Activated CD4-positive, alpha-beta T cell treated with anti-CD3 and anti-CD28 coated beads, Interleukin-10, Interleukin-2, amounts not matched to agents 100 ng/mL and 50 ng/mL, durations not matched to agents 16 hours and 8 hours (primary cell): ENCODE results near the gene EPHB1.
"Not testable (repeated sequence)": the region's sequence is repeated elsewhere in the genome, so short reads cannot be mapped to it uniquely, and the experiment has no call there.

Source experiments
- DNase-seq: peaks from one replicate; pipeline ENCODE4 v3.0.0-alpha.2; 2020

EPHB1 gene

DNA sequence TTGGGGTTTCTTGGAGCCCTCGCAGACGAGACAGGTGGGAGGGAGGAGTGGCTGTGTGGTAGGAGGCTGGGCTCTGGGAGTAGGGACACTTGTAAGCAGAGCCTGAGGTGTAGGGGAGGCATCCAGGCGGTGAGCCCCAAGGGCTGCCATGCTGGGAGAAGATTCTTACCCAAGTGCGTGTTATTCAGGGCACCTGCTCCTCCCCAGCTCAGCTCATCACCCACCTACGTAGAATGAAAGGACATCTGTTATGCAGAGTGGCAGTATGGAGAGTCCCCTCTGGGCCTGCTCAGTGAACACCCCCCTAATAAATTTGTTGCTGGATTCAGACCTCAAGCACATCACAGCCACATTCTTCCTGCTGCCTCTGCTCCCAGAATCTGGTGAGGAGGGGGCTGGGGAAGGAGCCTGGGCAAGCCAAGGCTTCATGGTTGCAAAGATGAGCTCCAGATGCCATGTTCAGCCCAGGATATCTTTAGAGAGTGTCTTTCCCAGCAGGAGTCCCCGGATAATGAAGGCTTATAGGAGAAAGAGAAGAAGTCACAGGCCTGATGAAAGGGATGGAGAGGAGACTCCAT, 261.8 kb downstream of the EPHB1 start:
- no peak for DNase-seq

DNA sequence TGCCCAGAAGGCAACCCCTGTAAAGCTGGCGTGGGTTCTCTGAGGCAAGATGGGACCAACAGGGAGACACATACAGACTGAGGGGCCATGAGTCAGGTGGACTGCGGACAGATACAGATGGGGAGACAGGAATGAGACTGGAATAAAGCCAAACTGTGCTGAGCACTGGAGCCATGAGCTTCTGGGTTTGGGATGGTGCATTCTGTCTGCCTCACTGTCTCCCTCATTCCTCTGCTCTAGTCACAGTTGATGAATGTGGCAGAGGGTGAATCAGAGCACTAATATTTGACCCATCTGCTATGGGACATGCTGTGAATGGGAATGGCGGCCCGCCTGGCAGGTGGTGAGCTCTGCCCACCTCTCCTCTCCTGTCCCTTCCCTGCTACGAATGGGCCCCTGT, 262.9 kb downstream of the EPHB1 start:
- no peak for DNase-seq

DNA sequence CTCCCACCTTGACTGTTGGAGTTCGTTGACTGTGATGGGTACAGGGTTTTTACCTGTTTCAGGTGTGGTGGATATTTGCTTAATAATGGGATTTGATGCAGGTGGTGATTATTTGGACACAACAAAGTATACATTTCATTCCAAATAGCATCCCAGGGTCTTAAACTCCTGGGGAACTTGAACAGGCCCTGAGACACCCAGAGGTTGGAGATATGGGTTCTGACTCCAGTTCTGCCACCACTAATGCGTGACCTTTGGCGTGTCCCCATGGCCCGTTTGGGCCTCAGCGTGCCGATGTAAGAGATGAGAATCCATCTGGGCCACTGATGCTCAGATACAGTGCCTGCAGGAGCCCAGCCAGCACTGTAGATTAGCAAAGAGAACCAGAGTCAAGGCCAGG, 264.5 kb downstream of the EPHB1 start:
- DNase-seq, result no peak

DNA sequence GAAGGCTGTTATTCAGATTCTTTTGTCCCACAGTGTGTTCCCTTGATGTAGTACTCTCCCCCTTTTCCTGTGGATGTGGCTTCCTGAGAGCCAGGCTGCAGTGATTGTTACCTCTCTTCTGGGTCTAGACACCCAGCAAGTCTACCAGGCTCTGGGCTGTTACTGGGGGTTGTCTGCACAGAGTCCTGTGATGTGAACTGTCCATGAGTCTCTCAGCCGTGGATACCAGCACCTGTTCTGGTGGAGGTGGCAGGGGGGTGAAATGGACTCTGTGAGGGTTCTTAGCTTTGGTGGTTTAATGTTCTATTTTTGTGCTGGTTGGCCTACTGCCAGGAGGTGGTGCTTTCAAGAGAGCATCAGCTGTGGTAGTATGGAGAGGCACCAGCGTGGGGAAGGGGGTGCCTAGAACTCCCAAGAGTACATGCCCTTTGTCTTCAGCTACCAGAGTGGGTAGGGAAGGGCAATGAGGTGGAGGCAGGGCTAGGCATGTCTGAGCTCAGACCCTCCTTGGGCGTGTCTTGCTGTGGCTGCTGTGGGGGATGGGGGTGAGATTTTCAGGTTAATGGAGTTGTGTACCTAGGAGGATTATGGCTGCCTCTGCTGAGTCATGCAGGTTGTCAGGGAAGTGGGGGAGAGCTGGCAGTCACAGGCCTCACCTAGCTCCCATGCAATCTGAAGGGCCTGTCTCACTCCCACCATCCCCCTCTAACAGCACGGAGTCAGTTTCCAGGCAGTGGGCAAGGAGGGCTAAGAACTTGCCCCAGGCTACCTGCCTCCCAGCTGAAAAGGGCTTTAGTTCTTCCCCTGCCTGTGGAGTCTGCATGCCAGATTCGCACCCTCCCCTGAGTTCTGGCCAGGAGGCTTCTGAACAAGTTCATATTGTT, 272.0 kb downstream of the EPHB1 start:
- DNase-seq, result not testable (repeated sequence)

DNA sequence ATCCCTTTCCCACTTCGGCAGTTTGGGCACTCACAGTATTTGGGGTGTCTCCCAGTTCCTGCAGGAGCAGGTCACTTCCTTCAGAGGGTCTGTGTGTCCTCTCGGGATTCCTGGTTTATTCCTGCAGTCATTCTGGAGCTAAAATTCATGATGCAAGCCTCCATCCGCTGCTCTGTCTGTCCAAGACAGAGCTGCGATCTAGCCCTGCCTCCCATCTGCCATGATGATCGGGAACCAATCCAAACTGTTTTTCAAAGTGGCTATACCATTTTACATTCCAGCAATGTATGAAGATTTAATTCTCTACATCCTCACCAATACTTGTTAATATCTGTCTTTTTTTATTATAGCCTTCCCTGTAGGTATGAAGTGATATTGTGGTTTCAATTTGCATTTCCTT, 273.0 kb downstream of the EPHB1 start:
- DNase-seq, result no peak

DNA sequence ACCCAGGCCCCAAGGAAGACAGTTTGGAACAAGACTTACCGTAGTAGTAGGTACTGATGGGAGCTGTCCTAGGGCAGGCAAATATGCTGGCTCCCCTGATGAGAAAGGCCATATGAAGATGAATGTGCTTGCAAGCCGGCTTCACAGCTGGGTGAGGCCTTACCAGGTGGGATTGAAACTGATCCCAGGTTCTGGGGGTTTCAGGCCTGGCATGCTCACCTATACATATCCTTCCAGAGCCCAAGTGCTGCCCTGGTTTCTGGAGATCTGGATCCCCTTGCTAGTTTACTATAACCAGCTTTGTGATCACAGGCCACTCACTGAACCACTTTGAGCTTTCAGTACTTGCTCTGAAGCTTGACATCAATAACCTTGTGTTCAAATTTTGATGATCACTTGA, 274.3 kb downstream of the EPHB1 start:
- no peak for DNase-seq

DNA sequence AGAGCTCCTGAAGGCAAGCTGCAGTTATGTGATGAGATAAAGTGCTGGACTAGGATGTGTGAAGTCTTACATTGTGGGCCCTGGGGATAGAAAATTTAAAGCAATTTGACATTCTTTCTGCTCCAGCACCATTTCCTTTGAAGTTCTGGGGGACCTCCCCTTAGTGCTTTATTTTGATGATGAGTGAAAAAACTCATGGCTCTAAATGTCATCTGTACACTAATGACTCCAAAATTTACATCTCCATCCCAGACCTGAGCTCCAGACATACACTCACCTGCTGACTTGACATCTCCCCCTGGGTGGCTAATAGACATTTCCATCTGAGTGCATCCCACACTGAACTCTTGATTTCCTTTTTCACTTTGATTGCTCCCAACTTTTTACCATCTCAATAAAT, 276.4 kb downstream of the EPHB1 start:
- no peak for DNase-seq

DNA sequence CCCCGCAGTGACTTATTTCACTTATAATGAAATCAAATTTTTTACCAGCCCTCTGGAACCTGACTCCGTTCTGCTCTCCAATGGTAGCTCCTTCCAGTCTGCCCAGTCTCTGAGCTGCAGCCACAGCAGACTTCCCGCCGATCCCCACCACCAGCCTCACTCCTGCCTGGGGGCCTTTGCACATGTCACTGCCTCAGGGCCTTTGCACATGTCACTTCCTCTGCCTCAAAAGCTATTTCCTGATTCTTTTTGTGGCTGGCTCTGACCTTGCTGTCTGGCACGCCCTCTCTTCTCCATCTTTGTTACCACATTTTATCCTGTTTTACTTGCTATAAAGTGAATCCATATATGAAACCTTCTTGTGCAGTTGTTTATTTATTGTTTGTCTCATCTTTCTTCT, 277.4 kb downstream of the EPHB1 start:
- no peak for DNase-seq

DNA sequence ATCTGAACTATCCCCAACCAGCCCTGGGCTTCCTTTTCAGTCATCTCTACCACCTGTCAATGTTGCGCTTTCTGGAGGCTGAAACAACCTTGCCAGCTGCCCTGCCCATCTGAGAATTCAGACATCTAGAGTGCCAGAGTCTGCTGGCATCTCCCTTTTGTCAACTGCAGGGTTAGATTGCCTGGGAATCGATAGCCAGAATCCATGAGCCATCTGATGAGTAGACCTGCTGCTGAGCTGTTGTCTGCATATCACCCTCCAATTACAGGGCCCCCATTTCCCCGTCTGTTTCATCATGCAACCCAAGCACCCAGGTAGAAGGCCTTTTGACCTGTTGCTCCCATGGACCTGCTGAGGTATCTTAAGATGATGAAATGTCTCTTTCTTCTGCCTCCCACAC, 280.1 kb downstream of the EPHB1 start:
- DNase-seq, result no peak

DNA sequence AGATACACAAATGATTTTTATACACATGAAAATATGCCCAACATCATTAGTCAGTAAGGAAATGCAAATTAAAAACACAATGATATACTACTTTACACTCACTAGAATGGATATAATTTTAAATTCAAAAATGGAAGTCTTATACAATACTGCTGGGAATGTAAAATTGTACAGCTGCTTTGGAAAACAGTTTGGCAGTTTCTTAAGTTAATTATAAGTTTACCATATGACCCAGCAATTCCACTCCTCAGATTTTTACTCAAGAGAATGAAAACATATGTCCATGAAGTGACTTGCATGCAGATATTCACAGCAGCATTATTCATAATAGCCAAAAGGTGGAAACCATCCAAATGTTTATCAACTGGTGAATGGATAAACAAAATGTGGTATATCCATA, 281.3 kb downstream of the EPHB1 start:
- DNase-seq, result no peak

DNA sequence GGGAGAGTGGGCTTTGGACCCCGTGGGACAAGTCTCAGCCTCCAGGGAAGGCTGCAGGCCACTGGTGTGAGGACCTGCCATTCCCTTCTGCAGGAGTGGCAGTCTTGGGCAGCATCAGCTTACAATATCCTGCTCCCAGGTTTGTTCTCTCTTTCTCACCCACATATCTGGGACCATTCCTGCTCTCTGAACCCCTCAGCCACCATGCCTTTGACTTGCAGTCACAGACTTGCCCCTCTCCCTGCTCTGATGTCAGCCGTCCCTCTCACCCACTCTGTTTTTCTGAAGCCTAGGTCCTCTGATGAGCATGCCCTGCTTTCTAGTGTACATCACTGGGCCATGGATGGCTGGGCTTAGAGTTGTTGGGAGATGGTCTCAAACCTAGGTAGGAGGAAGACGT, 282.1 kb downstream of the EPHB1 start:
- DNase-seq, result no peak

DNA sequence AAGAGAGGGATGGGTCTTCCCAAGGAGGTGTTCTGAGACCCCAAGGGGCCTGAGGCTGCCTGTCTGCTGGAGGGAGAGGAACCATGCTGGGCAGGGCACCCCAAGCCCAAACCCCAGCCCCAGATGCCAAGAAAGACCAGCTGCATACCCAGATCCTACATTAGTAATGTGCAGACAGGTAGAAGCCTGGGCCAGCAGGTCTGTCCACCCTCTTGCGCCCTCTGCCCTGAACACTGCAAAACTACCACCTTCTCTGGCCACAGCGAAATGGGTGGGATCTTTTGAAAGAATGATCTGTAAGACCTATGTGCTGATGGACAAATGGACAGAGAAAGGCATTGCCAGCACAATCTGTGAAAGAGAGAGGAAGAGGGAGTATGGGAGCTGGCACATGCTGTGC, 283.2 kb downstream of the EPHB1 start:
- no peak for DNase-seq

DNA sequence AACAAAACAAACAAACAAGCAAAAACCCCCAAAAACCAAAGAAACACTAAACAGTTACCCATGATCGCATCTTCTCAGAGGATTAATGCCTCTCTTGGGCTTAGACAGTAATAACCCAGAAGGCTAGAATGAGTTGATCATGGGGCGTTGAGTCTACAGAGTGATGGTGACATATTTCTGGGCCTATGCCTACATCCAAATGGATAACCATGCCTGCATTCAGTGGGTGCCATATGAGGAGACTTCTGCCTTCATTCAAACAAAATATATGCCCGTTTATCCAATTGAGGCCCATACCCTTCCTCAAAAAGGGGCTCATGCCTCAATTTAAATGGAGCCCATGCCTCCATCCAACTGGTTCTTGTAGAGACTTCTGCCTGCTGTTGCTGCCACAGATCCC, 284.0 kb downstream of the EPHB1 start:
- no peak for DNase-seq

DNA sequence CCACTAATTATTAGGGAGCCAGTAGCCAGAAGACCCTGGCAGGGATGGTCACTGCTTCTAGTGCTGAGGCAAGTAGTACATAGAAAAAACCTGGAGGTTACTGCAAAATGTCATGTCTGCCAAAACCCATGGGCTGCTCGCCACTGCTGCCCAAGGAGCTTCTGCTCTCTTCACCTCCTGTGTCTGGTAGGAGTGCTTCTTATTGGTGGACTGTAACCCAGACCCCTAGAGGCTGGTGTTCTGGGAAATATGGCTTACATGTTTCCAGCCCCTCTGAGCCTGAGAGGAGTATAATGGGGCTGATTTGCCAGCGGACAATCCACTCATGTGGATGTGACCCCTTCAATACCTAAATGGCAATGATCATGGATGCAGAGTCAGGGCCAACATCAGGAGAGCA, 286.4 kb downstream of the EPHB1 start:
- no peak for DNase-seq

DNA sequence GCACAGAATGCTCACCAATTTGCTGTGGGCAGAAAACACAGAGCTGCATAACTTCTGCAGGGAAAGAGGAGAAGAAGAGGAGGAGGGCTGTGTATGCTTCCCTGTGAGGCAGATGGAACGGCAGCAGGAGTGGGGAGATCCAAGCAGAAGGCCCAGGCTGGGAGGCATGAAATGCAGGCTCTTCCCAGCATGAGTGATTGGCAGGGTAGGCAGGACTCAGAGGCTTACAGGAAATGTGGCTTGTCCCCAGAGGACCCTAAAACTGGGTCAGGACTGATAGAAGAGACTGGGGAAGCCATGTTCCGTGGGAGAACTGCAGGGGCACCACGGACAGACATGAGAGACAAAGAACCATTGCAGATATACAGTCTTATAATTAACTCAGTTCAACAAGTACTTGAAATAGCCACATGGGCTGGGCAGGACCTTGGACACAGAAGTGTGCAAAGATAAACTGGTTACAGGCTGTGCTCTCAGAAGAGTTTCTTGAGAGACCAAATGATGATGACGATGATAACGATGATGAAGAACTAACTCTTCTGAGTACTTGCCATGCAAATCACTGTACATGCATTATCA, 286.9 kb downstream of the EPHB1 start:
- no peak for DNase-seq

DNA sequence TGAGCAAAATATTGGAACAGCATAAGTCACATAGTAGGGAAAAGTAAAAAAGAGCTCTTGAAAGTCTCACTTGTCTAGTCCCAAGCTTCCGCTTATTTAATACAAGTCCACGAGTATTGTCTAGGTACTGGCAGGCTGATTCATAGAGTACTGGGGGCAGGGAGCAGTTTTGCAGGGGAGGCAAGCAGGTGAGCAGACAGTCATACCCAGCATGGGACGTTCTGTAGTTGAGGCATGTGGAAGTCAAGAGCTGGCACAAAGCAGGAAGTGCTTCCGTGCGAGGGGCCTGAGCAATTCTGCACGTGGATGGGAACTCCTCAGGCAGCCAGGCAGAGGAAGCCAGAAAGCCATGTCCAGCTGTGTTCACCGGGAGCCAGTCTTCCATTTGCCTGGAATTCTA, 287.6 kb downstream of the EPHB1 start:
- no peak for DNase-seq

DNA sequence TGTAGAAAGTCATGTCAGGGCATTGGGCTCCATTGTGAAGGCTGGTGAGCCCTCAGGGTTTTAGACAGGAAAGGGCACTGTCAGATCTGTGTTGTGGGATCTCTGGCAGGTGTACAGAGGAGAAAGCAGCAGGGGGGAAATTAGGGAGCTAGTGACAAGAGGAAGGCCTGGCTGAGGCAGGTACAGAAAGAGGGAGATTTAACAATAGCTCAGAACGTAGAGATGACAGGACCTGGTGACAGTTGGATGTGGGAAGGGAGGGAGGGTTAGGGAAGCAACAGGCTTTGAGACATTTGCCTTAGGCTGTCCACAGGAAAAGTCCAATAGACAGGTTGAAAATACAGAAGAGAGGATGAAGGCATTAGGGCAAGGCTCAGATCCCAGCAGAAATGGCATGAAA, 288.1 kb downstream of the EPHB1 start:
- DNase-seq, result no peak

DNA sequence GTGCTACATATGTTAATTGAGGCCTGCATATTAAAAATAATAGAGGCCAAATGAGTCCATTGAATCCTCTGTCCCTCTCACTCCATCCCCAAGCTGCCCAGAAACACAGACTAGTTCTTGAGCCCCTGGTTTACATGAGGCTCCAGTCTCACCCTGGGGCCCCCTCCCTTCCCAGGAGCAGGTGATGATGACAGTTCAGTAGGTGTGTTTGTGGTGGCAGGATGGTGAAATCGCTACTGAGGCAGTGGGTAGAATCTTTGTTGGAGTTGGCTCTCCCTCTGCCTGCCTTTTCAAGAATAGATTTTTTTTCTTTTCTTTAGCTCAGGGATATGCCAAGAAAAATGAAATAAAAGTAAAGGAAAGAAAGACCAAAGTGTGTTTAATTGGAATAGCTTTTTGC, 288.7 kb downstream of the EPHB1 start:
- DNase-seq, result no peak

DNA sequence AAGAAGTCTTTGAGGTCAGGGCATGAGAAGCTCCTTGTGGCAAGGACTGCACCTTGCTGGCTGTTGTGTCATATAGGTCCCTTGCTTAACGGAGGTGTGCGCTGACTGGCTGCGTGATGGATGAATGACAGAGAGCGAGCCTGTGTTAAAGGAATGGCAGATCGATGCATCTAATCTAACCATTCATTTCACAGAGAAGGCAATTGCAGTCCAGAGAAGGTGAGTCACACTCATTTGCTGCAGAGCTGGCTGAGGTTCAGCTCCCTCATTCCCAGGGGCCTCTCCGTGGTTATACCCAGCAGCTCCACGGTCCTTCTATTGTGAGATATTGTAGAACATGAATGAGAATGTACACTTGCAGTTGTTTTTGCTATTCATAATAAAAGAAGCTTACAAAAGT, 289.3 kb downstream of the EPHB1 start:
- no peak for DNase-seq

DNA sequence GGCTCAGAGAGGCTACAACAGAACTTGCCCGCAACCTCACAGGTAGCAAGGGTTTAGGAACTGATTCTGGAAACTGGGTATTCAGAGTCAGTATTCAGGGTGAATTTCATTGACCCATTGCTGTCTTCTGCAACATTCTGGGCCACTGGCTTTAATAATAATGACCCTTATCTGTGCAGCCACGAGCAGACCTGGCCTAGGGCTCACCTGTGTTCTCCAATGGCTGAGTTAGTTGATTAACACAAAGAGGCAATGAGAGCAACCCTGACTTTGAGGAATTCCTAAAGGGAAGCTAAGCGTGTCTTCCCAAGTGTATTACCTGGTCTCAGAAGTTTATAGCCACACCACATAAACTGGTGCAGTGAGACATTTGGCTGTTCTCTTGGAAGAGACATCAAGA, 289.9 kb downstream of the EPHB1 start:
- no peak for DNase-seq

DNA sequence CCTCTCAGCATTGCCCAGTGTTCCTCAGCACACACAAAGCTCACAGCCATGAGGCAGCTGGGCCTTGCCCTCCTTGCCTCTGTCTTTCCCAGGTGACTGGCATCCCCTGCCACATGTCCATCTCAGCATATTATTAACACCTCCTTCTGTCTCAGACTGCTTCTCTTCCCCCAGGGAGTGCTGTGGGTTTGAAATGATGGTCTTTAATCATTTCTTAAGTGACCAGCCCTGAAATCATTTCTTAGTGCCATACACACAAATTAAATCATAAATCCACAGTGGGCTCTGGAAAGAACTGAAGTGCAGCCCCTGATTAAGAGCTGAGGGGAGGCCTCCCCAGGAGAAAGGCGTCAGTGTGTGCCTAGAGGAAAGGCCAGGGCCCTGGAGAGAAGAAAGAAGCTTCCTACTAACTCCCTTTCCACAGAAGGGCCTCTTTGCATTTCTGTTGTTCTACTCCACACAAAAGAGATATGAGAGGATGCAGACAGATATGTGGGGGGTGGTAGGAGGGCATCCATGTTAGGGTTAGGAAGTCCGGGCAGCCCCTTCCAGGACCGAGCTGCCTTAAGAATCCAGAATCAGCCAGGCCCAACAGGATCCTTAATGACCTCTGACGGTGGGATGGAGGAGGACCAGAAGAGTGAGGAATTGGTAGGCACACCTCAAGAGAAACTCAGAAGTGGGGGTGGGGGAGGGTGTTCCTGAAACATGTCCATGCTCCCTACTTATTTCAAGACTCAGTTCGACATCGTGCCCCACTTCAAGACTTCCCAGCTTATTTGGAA, 290.8 kb downstream of the EPHB1 start:
- DNase-seq, result no peak

DNA sequence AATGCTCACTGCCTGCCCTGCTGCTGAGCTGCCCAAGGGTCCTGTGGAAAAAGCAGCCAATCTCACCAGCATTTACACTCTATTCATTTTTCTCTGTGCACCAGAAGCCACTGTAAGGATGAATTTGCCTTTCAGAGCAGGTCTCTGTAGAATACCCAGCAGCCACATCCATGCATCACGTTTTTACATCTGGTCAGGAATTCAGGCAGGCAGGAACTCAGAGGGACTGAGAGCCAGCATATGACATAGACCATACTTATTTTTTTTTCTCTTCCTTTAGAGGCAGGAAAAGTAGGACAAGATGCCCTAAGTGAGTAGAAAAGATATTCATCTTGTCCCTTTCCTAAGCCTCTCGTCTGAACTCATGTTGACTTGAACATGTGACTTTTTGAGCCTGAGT, 292.7 kb downstream of the EPHB1 start:
- no peak for DNase-seq

DNA sequence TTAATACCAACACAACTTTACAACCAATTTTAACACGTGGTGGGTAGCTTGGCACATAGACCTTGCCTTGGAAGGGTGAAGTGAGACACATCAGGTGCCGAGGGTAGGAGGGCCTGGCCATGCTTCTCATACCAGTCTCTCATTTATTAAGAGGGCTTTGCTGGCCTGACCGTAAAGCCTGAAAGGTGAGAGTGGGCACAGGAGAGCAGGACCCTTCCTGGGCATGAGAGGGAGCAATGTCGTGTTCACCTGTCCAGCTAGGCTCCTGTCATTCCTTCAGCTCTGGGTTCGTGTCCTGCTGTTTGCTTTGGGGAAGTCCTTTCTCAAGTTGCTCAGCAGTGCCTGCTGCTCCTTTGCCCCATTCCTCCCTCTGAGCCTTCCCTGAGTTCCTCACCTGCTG, 294.4 kb downstream of the EPHB1 start:
- DNase-seq, result no peak
